GM23338 (cell line): Measurements from ENCODE around the gene RIC3.

Experiments used
- CREB1 ChIP-seq: fragments of 250-450 bp; sonication (Bioruptor Pico); IDR thresholded peaks from 2 replicates; pipeline ENCODE4 v1.5.0; 2020; ENCODE audit warnings: low read depth, mild to moderate bottlenecking, moderate library complexity
- CTCF ChIP-seq, 2 experiments: fragments of 200-600 bp in 1 of 2; sonication (generic) in 1 of 2; conservative IDR thresholded peaks; 2 replicates each; pipeline versions ENCODE4 v1.5.1 to v1.6.1; 2016 to 2017; ENCODE audit warnings: antibody characterized with exemption in 2 of 2, low read depth in 2 of 2, mild to moderate bottlenecking in 2 of 2, moderate library complexity in 1 of 2
- EZH2 ChIP-seq: fragments of 200-600 bp; sonication (generic); IDR thresholded peaks from one replicate; pipeline ENCODE4 v1.8.0; 2017; ENCODE audit warnings: antibody characterized with exemption, mild to moderate bottlenecking, low read depth; ENCODE audit not compliant: unreplicated experiment
- EZH2phosphoT487 ChIP-seq: fragments of 200-600 bp; sonication (generic); IDR thresholded peaks from one replicate; pipeline ENCODE4 v1.8.1; 2018; ENCODE audit warnings: antibody characterized with exemption; ENCODE audit not compliant: unreplicated experiment
- JUNB ChIP-seq: IDR thresholded peaks from one replicate; pipeline ENCODE4 v1.6.1; 2016; ENCODE audit warnings: antibody characterized with exemption; ENCODE audit not compliant: unreplicated experiment
- POLR2AphosphoS5 ChIP-seq: IDR thresholded peaks from 2 replicates; pipeline ENCODE4 v1.6.1; 2016; ENCODE audit warnings: antibody characterized with exemption, low read depth
- STAT1 ChIP-seq: IDR thresholded peaks from one replicate; pipeline ENCODE4 v1.6.1; 2016; ENCODE audit warnings: antibody characterized with exemption; ENCODE audit not compliant: unreplicated experiment
- ZNF114 ChIP-seq: fragments of 250-450 bp; sonication (Bioruptor Pico); IDR thresholded peaks from 2 replicates; pipeline ENCODE4 v1.5.0; 2020; ENCODE audit warnings: mild to moderate bottlenecking, moderate library complexity
- ZNF331 ChIP-seq: fragments of 250-450 bp; sonication (Bioruptor Pico); IDR thresholded peaks from 2 replicates; pipeline ENCODE4 v1.5.0; 2020; ENCODE audit warnings: low read depth, mild to moderate bottlenecking, moderate library complexity
- TF ChIP-seq, protein P1 (sequence below): IDR thresholded peaks from one replicate; pipeline ENCODE4 v1.6.1; 2018; ENCODE audit warnings: antibody characterized with exemption; ENCODE audit not compliant: unreplicated experiment
- TF ChIP-seq, protein P2 (sequence below): IDR thresholded peaks from 2 replicates; pipeline ENCODE4 v1.6.1; 2016; ENCODE audit warnings: antibody characterized with exemption

GRCh38 chr11:8122173-8122764, 46.6 kb downstream of the RIC3 start:
- no peak for TF ChIP-seq CTCF (conservative IDR thresholded peaks at IDR 0.05; ENCODE audit: low read depth in 2 of 2)
- TF ChIP-seq POLR2AphosphoS5 = no peak
- TF ChIP-seq EZH2 = no peak
- TF ChIP-seq, protein P1, sequence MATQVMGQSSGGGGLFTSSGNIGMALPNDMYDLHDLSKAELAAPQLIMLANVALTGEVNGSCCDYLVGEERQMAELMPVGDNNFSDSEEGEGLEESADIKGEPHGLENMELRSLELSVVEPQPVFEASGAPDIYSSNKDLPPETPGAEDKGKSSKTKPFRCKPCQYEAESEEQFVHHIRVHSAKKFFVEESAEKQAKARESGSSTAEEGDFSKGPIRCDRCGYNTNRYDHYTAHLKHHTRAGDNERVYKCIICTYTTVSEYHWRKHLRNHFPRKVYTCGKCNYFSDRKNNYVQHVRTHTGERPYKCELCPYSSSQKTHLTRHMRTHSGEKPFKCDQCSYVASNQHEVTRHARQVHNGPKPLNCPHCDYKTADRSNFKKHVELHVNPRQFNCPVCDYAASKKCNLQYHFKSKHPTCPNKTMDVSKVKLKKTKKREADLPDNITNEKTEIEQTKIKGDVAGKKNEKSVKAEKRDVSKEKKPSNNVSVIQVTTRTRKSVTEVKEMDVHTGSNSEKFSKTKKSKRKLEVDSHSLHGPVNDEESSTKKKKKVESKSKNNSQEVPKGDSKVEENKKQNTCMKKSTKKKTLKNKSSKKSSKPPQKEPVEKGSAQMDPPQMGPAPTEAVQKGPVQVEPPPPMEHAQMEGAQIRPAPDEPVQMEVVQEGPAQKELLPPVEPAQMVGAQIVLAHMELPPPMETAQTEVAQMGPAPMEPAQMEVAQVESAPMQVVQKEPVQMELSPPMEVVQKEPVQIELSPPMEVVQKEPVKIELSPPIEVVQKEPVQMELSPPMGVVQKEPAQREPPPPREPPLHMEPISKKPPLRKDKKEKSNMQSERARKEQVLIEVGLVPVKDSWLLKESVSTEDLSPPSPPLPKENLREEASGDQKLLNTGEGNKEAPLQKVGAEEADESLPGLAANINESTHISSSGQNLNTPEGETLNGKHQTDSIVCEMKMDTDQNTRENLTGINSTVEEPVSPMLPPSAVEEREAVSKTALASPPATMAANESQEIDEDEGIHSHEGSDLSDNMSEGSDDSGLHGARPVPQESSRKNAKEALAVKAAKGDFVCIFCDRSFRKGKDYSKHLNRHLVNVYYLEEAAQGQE = no peak
- TF ChIP-seq EZH2phosphoT487 = no peak
- TF ChIP-seq JUNB = no peak
- TF ChIP-seq ZNF114 = no peak
- TF ChIP-seq STAT1 = no peak
- no peak for TF ChIP-seq ZNF331 (CRISPR knock-in tag)
- TF ChIP-seq CREB1 (CRISPR knock-in tag) = no peak
- TF ChIP-seq, protein P2, sequence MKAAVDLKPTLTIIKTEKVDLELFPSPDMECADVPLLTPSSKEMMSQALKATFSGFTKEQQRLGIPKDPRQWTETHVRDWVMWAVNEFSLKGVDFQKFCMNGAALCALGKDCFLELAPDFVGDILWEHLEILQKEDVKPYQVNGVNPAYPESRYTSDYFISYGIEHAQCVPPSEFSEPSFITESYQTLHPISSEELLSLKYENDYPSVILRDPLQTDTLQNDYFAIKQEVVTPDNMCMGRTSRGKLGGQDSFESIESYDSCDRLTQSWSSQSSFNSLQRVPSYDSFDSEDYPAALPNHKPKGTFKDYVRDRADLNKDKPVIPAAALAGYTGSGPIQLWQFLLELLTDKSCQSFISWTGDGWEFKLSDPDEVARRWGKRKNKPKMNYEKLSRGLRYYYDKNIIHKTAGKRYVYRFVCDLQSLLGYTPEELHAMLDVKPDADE = no peak
